Natural killer cell (primary cell): ENCODE results near the gene DEPDC1. TPM values are rescaled to one million over a fixed set of nuclear protein-coding genes. Genes with fewer than 3 reads are reported as not detected.

Source experiments
- ATAC-seq, 3 donors: fragments of 150-1000 bp in 2 of 3; fragments of 200-7000 bp in 1 of 3; cut with Tn5 transposase; 1 replicate in 1 of 3; 2 replicates in 2 of 3; pipeline ENCODE4 v1.10.0; 2021; ENCODE audit warnings: mild to moderate bottlenecking in 2 of 3, moderate library complexity in 2 of 3
- DNase-seq, 2 donors: peaks; one replicate each; pipeline versions ENCODE4 v3.0.0 to v3.0.0-alpha.2; 2013 to 2021; ENCODE audit warnings: mixed read lengths in 1 of 2
- H3K27ac ChIP-seq: one replicate; pipeline ENCODE4 v1.5.1; 2013; ENCODE audit warnings: mild to moderate bottlenecking, low read length
- H3K27me3 ChIP-seq: one replicate; pipeline ENCODE4 v1.6.1; 2013; ENCODE audit warnings: low read length; ENCODE audit not compliant: control insufficient read depth, insufficient read depth
- H3K36me3 ChIP-seq: one replicate; pipeline ENCODE4 v1.6.1; 2013; ENCODE audit warnings: low read length; ENCODE audit not compliant: control insufficient read depth, insufficient read depth
- H3K4me1 ChIP-seq: one replicate; pipeline ENCODE4 v1.6.1; 2013; ENCODE audit warnings: low read length; ENCODE audit not compliant: control insufficient read depth, insufficient read depth
- H3K4me3 ChIP-seq: one replicate; pipeline ENCODE4 v1.5.1; 2013; ENCODE audit warnings: low read length
- H3K9me3 ChIP-seq: one replicate; pipeline ENCODE4 v1.6.1; 2013; ENCODE audit warnings: low read length; ENCODE audit not compliant: control insufficient read depth, insufficient read depth
- H3K27ac Mint-ChIP-seq, 2 donors: one replicate each; pipeline ENCODE4 v1.8.0; 2022; ENCODE audit warnings: mild to moderate bottlenecking in 2 of 2, mixed read lengths in 2 of 2, moderate library complexity in 1 of 2
- H3K27me3 Mint-ChIP-seq, 2 donors: one replicate each; pipeline ENCODE4 v1.8.0; 2022; ENCODE audit warnings: low read depth in 2 of 2, mixed read lengths in 2 of 2
- H3K36me3 Mint-ChIP-seq: one replicate; pipeline ENCODE4 v1.8.0; 2022; ENCODE audit warnings: mixed read lengths
- H3K4me1 Mint-ChIP-seq, 2 donors: one replicate each; pipeline ENCODE4 v1.8.0; 2022; ENCODE audit warnings: mixed read lengths in 2 of 2
- H3K4me3 Mint-ChIP-seq: one replicate; pipeline ENCODE4 v1.8.0; 2022; ENCODE audit warnings: mild to moderate bottlenecking, moderate library complexity, mixed read lengths
- H3K9me3 Mint-ChIP-seq, 2 donors: one replicate each; pipeline ENCODE4 v1.8.0; 2022; ENCODE audit warnings: mixed read lengths in 2 of 2
- WGBS: methylation state at CpG from one replicate; pipeline ENCODE4 v1.1.7; 2013; ENCODE audit warnings: missing lambda C conversion rate; ENCODE audit not compliant: insufficient coverage; 5-methylcytosine and 5-hydroxymethylcytosine counted together
- intact Hi-C: fragments of 100-400 bp; cut with micrococcal nuclease; formaldehyde crosslinking; loops from one replicate; pipeline ENCODE4 v1.14.2; 2022
- total RNA-seq, 4 donors: library from RNA; stranded (reverse); fragments of 120-200 nt in 1 of 4; gene quantifications; one replicate each; pipeline versions ENCODE4 v1.2.3 to v1.2.4, GENCODE V29; 2013 to 2022
- TF ChIP-seq, protein P1 (sequence below): fragments of 200-600 bp; IDR thresholded peaks from one replicate; pipeline ENCODE4 v1.8.0; 2022; ENCODE audit warnings: antibody characterized with exemption

The DEPDC1 gene
- total RNA-seq, 3 donors from 2014 or later (not counting 1 experiment from before 2014, with no cell fraction given), result not detected

DNA sequence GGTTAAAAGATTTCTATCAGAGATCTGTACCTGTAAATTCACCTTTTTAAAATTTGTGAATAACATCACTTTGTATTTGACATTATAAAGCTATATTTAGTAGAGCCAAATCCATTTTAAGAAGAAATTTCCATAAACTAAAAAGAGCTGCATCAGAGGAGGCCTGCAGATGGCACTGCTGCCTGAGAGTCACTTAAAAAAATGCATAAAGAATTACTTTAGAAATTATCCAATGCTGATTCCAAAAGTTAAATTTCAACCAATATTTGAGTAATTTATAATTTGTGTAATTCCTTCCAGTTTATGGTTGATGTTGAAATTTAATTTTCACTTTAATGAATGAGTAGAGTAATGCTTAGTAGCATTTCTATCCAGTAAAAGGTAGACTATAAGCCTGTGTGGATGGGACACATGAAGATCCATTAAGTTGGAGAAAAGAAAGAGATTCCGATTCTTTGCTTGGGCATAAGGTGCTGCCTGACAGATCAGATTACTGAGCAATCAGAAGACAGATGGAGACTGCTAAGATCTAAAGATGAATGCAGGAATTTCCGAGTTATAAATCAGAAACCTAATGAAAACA is 26.4 kb downstream of the DEPDC1 start:
- TF ChIP-seq, protein P1, sequence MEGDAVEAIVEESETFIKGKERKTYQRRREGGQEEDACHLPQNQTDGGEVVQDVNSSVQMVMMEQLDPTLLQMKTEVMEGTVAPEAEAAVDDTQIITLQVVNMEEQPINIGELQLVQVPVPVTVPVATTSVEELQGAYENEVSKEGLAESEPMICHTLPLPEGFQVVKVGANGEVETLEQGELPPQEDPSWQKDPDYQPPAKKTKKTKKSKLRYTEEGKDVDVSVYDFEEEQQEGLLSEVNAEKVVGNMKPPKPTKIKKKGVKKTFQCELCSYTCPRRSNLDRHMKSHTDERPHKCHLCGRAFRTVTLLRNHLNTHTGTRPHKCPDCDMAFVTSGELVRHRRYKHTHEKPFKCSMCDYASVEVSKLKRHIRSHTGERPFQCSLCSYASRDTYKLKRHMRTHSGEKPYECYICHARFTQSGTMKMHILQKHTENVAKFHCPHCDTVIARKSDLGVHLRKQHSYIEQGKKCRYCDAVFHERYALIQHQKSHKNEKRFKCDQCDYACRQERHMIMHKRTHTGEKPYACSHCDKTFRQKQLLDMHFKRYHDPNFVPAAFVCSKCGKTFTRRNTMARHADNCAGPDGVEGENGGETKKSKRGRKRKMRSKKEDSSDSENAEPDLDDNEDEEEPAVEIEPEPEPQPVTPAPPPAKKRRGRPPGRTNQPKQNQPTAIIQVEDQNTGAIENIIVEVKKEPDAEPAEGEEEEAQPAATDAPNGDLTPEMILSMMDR, result no peak
- intact Hi-C loops, result no loop called here
- Mint-ChIP-seq H3K27me3 (peaks cover 0 to 6% of the 10 kb centered on the region in 2 donors), H3K4me1 (no peaks in the 10 kb centered on the region), H3K9me3 (peaks cover 0 to 2% of the 10 kb centered on the region in 2 donors), H3K36me3 (peaks cover 4% of the 10 kb centered on the region), H3K27ac (no peak overlapping the region), H3K4me3 (no peak overlapping the region)
- H3K36me3 ChIP-seq, result no peaks in the 10 kb centered on the region
- H3K4me1 ChIP-seq, result no peaks in the 10 kb centered on the region
- DNase-seq (peak in 1 of 2 donors; percentile 7), ATAC-seq (no peak)
- H3K4me3 ChIP-seq, result no peak overlapping the region
- H3K27me3 ChIP-seq, result no peaks in the 10 kb centered on the region
- H3K9me3 ChIP-seq, result no peaks in the 10 kb centered on the region
- H3K27ac ChIP-seq, result no peak overlapping the region
- WGBS, result 96% methylated on average over 1 of the region's 2 CpGs

DNA sequence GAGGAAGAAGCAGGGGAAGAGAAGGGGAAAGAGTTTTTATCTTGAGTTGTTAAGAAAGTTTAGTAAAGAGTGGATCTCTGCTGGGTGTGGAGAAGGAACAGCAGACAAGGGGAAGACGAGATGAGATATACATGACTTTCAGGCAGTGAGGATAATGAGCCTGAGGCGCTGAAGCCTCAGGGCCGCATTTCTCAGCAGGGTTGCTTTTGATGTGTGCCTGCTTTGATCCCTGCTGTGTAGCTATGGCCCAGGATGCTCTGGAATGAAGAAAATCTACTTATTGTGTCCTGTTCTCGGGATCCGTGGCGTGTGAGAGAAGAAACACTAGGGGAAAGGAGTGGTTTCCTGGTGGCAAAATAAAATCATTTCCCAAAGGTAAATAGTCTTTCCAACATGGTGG is 32.0 kb downstream of the DEPDC1 start:
- no peaks in the 10 kb centered on the region for H3K27me3 ChIP-seq
- TF ChIP-seq, protein P1, result no peak
- WGBS, result 92% methylated on average over 6 of the region's 6 CpGs
- H3K4me3 ChIP-seq, result no peak overlapping the region
- Mint-ChIP-seq H3K4me1 (no peaks in the 10 kb centered on the region), H3K27me3 (peaks cover 0 to 12% of the 10 kb centered on the region in 2 donors), H3K9me3 (peaks cover 6 to 10% of the 10 kb centered on the region in 2 donors), H3K27ac (no peak overlapping the region), H3K4me3 (no peak overlapping the region), H3K36me3 (no peaks in the 10 kb centered on the region)
- intact Hi-C loops, result no loop called here
- no peak overlapping the region for H3K27ac ChIP-seq
- H3K9me3 ChIP-seq, result no peaks in the 10 kb centered on the region
- ATAC-seq (no peak), DNase-seq (no peak)
- H3K36me3 ChIP-seq, result no peaks in the 10 kb centered on the region
- H3K4me1 ChIP-seq, result no peaks in the 10 kb centered on the region

DNA sequence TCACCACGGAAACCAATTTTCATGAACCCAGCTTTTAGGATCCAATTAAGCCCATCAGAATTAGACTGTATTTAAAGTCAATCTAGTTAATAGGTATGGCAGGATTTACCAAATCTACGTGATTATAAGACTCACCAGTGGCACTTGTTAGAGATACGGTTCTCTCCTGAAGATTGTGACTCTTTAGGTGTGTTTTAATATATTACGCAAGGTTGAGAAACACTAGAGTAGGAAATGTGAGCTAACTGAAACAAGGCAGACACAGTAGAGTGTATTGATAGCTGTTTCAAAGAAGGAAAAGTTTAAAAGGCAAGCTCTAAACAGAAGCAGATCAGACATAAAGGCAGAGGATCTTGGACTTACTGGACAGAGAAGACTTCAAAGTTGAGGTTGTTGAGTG is 35.9 kb downstream of the DEPDC1 start:
- Histone ChIP-seq H3K4me3 (no peak overlapping the region), H3K27ac (no peak overlapping the region), H3K36me3 (no peaks in the 10 kb centered on the region), H3K4me1 (no peaks in the 10 kb centered on the region), H3K27me3 (no peaks in the 10 kb centered on the region), H3K9me3 (no peaks in the 10 kb centered on the region)
- ATAC-seq, result no peak
- no peak for DNase-seq
- Mint-ChIP-seq H3K27ac (no peak overlapping the region), H3K27me3 (peaks cover 0 to 8% of the 10 kb centered on the region in 2 donors), H3K4me3 (no peak overlapping the region), H3K36me3 (no peaks in the 10 kb centered on the region), H3K4me1 (no peaks in the 10 kb centered on the region), H3K9me3 (peaks cover 6 to 10% of the 10 kb centered on the region in 2 donors)
- TF ChIP-seq, protein P1, result no peak
- intact Hi-C loops, result no loop called here
- WGBS, result 95% methylated on average over 4 of the region's 4 CpGs

DNA sequence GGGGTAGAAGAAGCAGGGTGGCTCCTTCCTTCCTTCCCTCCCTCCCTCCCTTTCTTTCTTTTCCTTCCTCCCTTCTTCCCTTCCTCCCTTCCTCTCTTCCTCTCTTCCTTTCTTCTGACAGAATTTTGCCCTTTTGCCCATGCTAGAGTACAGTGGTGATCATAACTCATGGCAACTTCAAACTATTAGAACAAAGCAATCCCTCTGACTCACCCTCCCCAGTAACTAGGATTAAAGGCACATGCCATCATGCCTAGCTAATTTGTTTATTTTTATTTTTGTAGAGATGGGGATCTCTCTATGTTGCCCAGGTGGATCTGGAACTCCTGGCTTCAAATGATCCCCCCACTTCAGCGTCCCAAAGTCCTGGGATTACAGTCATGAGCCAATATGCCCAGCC is 37.1 kb downstream of the DEPDC1 start:
- Mint-ChIP-seq H3K4me1 (no peaks in the 10 kb centered on the region), H3K4me3 (no peak overlapping the region), H3K36me3 (no peaks in the 10 kb centered on the region), H3K27me3 (peaks cover 0 to 8% of the 10 kb centered on the region in 2 donors), H3K27ac (no peak overlapping the region), H3K9me3 (peaks cover 8 to 10% of the 10 kb centered on the region in 2 donors)
- intact Hi-C loops, result no loop called here
- TF ChIP-seq, protein P1, result no peak
- ATAC-seq, result no peak
- Histone ChIP-seq H3K27ac (no peak overlapping the region), H3K9me3 (no peaks in the 10 kb centered on the region), H3K36me3 (no peaks in the 10 kb centered on the region), H3K4me1 (no peaks in the 10 kb centered on the region), H3K27me3 (no peaks in the 10 kb centered on the region), H3K4me3 (no peak overlapping the region)
- 89% methylated on average over 1 of the region's 1 CpG for WGBS
- DNase-seq, result no peak
